ENCODE results near the gene FTSJ3. TPM values are rescaled to one million over a fixed set of nuclear protein-coding genes. Genes with fewer than 3 reads are reported as not detected.

FTSJ3 gene
- total and polyA plus RNA-seq, 2 donors from 2014 or later: 23.7 to 38.7 TPM

DNA sequence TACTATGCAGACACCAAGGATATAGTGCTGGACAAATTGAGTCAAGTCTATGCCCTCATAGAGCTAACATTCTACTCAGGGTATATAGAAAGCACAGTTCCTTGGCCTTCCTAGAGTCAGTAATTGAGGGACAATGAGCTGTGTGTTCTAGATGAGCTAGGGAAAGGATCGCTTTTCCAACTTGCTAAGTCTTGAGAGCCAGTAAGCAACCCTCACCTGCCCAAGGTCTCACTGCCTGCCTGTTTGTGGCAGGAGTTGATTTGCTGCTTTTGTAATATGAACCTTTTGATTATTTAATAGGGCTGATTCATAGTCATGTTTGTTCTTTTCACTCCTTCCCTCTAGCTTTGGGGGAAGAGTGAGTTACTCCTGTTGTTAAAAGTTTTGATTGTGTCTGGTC is 47.0 kb downstream of the FTSJ3 start:
- Histone ChIP-seq H3K9me3 (ENCODE audit: control insufficient read depth in 2 of 3, insufficient read depth in 1 of 3, low read length in 3 of 3) (no peaks in the 10 kb centered on the region), H3K27me3 (ENCODE audit: control insufficient read depth, insufficient read depth, low read length) (no peaks in the 10 kb centered on the region), H3K9ac (ENCODE audit: low read length in 3 of 3) (no peak overlapping the region), H3K4me1 (ENCODE audit: control insufficient read depth in 2 of 3, insufficient read depth in 2 of 3, low read depth in 1 of 3, low read length in 3 of 3) (peaks cover 0 to 5% (median 4%) of the 10 kb centered on the region in 3 donors), H3K4me3 (ENCODE audit: low read length in 3 of 3) (no peak overlapping the region), H3K36me3 (ENCODE audit: control insufficient read depth in 2 of 3, insufficient read depth in 3 of 3, low read length in 3 of 3) (peaks cover 0 to 10% (median 6%) of the 10 kb centered on the region in 3 donors), H3K27ac (ENCODE audit: low read depth in 2 of 2, low read length in 2 of 2) (no peak overlapping the region)
- intact Hi-C loops (cut with DNase I): no loop called here
- no peak for DNase-seq
- no peak for FAIRE-seq
- TF ChIP-seq, protein P1, sequence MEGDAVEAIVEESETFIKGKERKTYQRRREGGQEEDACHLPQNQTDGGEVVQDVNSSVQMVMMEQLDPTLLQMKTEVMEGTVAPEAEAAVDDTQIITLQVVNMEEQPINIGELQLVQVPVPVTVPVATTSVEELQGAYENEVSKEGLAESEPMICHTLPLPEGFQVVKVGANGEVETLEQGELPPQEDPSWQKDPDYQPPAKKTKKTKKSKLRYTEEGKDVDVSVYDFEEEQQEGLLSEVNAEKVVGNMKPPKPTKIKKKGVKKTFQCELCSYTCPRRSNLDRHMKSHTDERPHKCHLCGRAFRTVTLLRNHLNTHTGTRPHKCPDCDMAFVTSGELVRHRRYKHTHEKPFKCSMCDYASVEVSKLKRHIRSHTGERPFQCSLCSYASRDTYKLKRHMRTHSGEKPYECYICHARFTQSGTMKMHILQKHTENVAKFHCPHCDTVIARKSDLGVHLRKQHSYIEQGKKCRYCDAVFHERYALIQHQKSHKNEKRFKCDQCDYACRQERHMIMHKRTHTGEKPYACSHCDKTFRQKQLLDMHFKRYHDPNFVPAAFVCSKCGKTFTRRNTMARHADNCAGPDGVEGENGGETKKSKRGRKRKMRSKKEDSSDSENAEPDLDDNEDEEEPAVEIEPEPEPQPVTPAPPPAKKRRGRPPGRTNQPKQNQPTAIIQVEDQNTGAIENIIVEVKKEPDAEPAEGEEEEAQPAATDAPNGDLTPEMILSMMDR (IDR thresholded peaks at IDR 0.05; ENCODE audit: borderline replicate concordance, extremely low read depth, insufficient read depth): no peak

DNA sequence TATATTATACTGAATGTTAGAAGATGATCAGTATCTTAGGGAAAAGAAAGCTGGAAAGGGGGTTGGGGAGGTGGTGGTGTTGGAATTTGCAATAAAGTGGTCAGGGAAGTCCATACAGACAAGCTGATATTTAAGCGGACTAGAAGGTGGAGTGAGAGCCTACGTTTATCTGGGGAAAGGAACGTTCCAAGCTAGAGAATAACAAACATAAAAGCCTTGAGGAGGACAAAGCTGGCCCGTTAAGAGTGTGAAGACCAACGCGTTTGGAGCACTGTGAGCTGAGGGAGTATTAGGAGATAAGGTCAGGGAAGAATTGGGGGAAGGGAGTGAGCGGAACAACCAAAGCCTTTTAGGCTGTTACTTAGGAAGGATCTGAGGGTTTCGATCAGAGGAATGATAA is 52.0 kb downstream of the FTSJ3 start:
- TF ChIP-seq, protein P1 (IDR thresholded peaks at IDR 0.05; ENCODE audit: borderline replicate concordance, extremely low read depth, insufficient read depth): no peak
- DNase-seq (peak in 1 of 5 donors; percentile 2), FAIRE-seq (no peak)
- Histone ChIP-seq H3K36me3 (ENCODE audit: control insufficient read depth in 2 of 3, insufficient read depth in 3 of 3, low read length in 3 of 3) (peaks cover 0 to 6% (median 6%) of the 10 kb centered on the region in 3 donors), H3K4me3 (ENCODE audit: low read length in 3 of 3) (peak overlapping the region; percentile 90 to 94 (median 94)), H3K4me1 (ENCODE audit: control insufficient read depth in 2 of 3, insufficient read depth in 2 of 3, low read depth in 1 of 3, low read length in 3 of 3) (peaks cover 0 to 13% (median 6%) of the 10 kb centered on the region in 3 donors), H3K27ac (ENCODE audit: low read depth in 2 of 2, low read length in 2 of 2) (no peak overlapping the region), H3K9ac (ENCODE audit: low read length in 3 of 3) (peak overlapping the region; percentile 68 to 93 (median 91)), H3K27me3 (ENCODE audit: control insufficient read depth, insufficient read depth, low read length) (no peaks in the 10 kb centered on the region), H3K9me3 (ENCODE audit: control insufficient read depth in 2 of 3, insufficient read depth in 1 of 3, low read length in 3 of 3) (no peaks in the 10 kb centered on the region)
- intact Hi-C loops (cut with DNase I): no loop called here

DNA sequence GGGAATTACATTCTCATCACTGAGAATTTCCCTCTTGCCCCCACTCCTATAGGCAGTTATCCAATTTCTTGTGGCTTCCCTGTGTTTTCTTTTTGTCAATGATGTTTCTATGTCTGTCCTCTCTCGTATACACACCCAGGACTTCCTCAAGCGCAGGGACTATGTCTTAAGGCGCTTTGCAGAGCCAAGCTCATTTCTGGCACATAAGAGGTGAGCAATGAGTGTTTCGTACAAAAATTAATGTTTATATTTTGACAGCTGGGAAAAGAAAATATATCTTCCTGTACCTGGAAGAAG is 52.5 kb downstream of the FTSJ3 start:
- Histone ChIP-seq H3K27me3 (ENCODE audit: control insufficient read depth, insufficient read depth, low read length) (no peaks in the 10 kb centered on the region), H3K27ac (ENCODE audit: low read depth in 2 of 2, low read length in 2 of 2) (peak overlapping the region in 1 of 2 donors; percentile 99), H3K9me3 (ENCODE audit: control insufficient read depth in 2 of 3, insufficient read depth in 1 of 3, low read length in 3 of 3) (no peaks in the 10 kb centered on the region), H3K36me3 (ENCODE audit: control insufficient read depth in 2 of 3, insufficient read depth in 3 of 3, low read length in 3 of 3) (peaks cover 0 to 6% (median 6%) of the 10 kb centered on the region in 3 donors), H3K4me3 (ENCODE audit: low read length in 3 of 3) (peak overlapping the region; percentile 90 to 94 (median 94)), H3K9ac (ENCODE audit: low read length in 3 of 3) (peak overlapping the region; percentile 68 to 93 (median 91)), H3K4me1 (ENCODE audit: control insufficient read depth in 2 of 3, insufficient read depth in 2 of 3, low read depth in 1 of 3, low read length in 3 of 3) (peaks cover 0 to 13% (median 6%) of the 10 kb centered on the region in 3 donors)
- FAIRE-seq (no peak), DNase-seq (peak in 2 of 5 donors; percentile 12 to 27)
- intact Hi-C loops (cut with DNase I): no loop called here
- TF ChIP-seq, protein P1 (IDR thresholded peaks at IDR 0.05; ENCODE audit: borderline replicate concordance, extremely low read depth, insufficient read depth): no peak
